ENCODE results near the gene SP3. TPM values are rescaled to one million over a fixed set of nuclear protein-coding genes. Genes with fewer than 3 reads are reported as not detected.

The SP3 gene
- total RNA-seq, result 91.1 and 100 TPM in 2 replicates

GRCh38 chr2:173965372-173966025 lies at the start of gene SP3:
Gene SP3 (minus strand): TSS chr2:173965373. CDS start chr2:173965171, 202 bp downstream.

